NCI-H128 (cell line): ENCODE results near the gene HEATR1.
"Not testable (repeated sequence)": the region's sequence is repeated elsewhere in the genome, so short reads cannot be mapped to it uniquely, and the experiment has no call there.

Experiments
- DNase-seq: peaks from one replicate; lab custom pipeline; 2025; ENCODE audit not compliant: unreplicated experiment; lab: John Stamatoyannopoulos, UW

Gene HEATR1, protein sequence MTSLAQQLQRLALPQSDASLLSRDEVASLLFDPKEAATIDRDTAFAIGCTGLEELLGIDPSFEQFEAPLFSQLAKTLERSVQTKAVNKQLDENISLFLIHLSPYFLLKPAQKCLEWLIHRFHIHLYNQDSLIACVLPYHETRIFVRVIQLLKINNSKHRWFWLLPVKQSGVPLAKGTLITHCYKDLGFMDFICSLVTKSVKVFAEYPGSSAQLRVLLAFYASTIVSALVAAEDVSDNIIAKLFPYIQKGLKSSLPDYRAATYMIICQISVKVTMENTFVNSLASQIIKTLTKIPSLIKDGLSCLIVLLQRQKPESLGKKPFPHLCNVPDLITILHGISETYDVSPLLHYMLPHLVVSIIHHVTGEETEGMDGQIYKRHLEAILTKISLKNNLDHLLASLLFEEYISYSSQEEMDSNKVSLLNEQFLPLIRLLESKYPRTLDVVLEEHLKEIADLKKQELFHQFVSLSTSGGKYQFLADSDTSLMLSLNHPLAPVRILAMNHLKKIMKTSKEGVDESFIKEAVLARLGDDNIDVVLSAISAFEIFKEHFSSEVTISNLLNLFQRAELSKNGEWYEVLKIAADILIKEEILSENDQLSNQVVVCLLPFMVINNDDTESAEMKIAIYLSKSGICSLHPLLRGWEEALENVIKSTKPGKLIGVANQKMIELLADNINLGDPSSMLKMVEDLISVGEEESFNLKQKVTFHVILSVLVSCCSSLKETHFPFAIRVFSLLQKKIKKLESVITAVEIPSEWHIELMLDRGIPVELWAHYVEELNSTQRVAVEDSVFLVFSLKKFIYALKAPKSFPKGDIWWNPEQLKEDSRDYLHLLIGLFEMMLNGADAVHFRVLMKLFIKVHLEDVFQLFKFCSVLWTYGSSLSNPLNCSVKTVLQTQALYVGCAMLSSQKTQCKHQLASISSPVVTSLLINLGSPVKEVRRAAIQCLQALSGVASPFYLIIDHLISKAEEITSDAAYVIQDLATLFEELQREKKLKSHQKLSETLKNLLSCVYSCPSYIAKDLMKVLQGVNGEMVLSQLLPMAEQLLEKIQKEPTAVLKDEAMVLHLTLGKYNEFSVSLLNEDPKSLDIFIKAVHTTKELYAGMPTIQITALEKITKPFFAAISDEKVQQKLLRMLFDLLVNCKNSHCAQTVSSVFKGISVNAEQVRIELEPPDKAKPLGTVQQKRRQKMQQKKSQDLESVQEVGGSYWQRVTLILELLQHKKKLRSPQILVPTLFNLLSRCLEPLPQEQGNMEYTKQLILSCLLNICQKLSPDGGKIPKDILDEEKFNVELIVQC (N-terminal part only)

DNA sequence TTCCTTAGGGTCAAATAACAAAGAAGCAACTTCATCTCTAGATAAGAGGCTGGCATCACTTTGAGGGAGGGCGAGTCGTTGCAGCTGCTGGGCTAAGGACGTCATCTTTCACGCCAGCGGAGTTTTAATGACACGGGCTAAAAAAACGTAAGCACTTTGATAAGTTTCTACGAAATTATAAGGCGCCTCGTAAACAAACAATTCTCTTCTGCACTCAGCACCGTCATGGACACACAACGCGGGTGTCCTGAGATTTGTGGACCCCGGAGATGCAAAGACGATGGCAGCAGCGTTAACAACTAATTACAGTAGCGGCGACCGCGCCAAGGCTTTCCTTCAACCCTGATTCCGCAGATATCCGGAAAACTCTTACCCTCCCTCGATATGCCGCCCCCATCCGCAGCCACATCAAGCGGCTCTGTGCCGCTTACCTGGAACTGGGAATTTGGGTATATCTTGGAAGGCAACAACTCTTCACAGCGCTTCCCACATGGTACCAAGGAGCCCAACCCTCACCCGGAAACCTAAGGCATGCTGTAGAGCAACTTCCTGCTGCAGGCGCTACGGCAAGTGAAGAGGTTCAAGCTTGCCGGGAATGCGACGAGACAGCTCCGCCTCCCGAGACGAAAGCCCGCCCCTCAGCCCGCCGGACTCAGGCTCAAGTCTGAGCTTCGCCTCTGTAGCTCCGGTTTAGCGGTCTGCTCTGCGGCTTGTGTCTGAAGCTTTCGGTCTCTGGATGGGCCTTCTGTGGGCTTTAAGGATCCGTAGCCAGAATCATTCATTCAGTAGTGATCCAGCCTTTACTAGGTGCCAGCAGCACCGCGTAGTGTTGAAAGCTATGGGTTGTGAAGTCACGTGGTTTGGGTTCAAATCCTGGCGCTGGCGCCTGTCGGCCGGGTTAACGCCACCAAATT is at the start of gene HEATR1:
TSS of gene HEATR1 (minus strand) at position 526 of the 914 bp plus-strand sequence. CDS start at position 105, 421 bp downstream.
- DNase-seq: peak; percentile 63

DNA sequence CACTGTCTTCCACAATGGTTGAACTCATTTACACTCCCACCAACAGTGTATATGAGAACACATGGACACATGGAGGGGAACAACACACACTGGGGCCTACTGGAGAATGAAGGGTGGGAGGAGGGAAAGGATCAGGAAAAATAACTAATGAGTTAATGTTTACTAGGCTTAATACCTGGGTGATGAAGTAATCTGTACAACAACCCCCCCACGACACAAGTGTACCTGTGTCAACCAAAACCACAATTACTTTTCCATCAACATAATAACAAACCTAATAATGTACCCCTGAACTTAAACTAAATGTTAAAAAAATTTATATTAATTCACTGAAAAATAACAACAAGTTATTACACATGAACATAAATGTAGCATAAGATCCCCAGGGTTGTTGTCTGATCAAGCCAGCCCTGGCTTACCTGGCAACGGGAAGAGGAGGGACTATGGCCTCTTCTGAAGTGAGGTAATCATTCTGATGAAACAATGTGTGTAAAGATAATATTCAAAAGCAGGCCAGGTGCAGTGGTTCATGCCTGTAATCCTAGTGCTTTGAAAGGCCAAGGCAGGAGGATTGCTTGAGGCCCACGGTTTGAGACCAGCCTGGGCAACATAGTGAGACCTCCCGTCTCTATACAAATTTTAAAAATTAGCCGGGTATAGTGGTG is 40.8 kb upstream of the HEATR1 start:
- DNase-seq: no peak

DNA sequence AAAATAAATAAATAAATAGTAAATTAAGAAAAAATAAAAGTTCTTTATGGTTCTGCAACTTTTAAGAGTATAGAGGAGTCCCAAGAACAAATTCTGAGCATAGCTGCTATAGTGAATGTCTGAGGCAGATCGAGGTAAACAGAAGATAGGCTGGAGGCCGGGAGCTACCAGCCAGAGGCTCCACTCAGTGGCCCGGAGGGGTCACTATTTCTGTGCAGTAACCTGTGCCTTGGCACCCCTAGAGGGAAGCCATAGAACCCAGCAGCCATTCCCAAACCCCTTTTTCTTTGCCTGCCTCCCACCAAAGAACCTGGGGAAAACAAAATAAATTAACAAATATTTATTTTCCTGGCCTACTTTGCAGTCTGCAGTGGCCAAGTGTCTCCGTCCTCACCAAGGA is 38.4 kb upstream of the HEATR1 start:
- DNase-seq: no peak

DNA sequence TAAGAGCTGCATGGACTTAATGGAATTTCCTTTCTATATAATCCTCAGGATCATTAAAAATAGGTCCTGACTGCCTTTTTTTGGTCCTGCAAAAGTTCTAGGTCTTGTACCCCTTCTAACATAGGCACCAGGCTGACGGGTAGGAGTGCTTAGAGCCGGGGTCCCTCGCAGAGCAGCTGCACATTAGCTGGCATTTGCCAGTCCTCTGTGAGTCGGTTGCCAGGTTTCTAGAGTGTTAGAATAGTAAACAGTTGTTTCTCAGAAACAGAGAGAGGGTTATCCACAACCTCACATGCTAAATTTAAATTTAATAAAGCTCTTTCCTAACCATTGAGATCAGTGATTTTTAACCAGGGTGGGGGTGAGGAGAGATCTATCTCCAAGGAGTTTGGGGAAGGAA is 35.4 kb upstream of the HEATR1 start:
- no peak for DNase-seq

DNA sequence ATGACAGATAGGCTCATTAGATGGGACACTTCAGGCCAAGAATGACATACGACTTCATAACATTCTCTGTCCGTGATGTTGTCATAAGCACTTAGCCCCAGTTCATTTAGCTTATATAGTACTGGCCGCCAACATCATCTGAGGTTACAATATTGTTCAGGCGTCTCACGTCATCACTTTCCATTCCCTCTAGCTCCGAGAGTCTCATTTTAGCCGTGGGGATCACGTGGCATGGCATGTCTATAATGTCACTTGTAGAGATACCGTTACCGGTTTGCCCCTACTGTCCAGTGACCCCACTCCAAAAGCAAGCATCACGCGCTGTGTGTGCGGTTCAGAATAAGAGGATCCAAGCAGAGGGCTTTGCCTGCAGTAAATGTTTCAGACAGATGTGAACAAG is 34.6 kb upstream of the HEATR1 start:
- DNase-seq: no peak

DNA sequence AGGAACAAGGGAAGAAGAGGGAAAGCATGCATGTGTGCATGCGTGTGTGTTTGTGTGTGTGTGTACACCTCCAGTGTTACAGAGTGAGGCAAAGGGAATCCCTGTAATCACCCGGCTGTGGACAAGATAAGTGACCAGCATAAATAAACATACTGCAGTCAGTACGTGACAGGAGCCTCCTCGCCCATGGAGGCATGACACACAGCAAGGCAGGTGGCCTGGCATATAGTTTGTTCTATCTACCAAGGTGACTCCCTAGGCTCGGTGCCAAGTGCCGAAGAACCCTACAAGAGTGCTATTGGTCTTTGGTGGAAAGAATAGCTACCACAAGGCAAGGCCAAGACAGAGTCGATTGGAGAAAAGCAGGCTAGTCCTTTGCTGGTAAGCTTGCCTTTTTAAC is 31.7 kb upstream of the HEATR1 start:
- no peak for DNase-seq

DNA sequence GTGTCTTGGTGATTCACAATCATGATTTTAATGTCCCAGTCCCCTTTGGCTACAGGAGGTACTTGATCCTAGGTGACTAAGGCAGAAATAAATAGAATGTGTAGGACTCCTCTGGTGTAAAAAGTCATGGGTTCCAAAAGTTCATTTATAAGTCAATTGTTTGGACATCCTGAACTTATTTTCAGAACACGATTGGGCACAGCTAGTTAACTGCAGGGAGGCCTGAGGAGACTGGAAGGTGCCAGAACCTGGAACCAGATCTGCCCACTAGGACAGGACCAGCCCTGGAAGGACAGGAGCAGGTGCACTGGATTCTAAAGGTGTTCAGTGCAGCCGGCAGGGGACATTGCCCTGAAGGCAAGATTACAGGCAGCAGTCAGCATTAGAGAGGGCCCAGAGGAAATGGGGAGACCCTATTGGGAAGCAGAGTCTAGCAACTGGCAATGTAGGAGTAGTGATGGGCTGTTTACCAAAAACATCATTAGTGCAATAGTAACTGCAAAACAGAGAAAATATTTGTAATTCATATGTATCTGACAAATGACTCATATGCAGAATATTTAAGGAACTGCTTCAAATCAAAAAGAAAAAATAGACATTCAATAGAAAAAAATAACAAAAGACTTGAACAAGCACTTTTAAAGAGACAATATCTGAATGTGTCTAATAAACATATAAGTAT is 23.6 kb upstream of the HEATR1 start:
- no peak for DNase-seq

DNA sequence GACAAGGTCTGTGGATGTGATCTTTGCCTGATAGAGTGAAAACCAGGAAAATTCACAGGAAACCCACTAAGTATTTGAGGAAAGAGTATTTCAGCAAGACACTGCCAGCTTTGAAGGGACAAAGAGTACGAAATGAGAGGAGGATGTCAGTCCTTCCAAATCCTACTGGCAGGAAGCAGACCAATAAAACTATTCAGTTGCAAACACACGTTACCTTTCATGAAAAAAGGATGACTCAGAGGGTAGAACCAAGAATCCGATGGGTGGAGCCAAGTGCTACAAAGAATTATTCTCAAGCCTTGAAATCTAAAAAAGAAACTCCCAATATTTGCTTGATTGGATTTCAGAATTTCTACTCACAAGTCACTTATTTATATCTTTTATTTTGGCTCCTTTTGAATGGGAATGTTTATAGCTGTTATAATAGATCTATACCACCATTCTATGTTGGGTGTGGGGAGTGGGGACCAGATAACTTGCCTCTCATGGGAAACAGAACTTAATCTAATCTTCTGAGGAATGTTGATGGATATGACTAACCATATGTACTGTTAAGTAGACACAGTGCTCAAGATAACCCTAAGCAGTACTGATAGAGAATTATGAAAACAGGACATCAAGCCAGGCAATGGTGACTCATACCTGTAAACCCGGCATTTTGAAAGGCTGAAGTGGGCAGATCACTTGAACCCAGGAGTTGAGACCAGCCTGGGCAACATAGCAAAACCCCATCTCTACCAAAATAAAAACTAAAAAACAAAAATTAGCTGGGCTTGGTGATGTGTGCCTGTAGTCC is 19.3 kb upstream of the HEATR1 start:
- no peak for DNase-seq

DNA sequence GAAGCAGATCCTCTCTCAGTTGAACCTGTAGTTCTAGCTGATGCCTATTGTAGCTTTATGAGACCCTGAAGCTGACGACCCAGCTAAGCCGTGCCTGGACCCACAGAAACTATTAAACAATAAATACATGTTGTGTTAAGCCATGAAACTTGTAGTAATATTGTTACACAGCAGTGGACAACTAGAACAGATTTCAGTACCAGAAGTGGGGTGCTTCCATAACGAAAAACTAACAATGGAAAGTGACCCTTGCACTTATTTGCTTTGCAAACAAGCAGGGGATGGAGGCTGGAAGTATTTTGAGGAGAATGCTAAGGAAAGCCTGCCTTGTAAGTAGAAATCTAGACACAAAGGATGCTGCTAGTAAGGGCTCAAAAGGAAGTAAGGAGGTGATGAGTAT is 18.1 kb upstream of the HEATR1 start:
- no peak for DNase-seq

DNA sequence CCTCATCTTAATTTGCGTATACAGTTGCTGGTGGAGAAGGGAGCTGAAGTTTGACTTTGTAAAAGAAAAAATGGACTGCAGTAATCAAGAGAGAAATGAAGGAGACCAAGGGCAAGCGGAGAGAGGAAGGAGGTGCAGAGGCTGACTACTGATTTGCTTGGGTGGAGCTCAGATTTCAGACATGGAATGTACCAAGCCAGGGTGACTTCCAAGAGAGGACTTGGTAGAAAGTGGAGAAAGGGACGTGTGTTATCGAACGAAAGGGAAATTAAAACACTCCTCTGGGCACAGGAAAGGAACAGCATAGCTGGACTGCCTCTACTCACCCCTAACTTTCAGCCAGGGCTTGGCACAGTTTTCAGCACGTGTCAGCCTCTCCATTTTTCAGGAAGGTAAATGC is 15.1 kb upstream of the HEATR1 start:
- DNase-seq: no peak

DNA sequence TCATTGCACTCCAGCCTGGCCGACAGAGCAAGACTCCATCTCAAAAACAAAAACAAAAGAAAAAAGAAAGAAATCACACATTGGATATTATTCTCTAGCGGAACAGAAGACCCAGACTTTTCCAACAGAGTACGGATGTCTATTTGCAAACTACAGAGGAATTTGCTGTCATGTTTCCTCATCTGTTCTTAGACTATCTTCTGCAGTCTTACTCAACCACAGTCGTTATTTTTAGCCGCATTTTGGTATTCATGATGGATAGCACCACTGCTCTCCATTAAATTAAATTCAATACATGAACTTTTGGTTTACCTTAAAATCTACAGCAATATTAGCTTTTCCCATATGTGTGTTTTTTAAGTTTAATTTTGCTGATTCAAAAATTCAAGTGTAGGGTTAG is 14.2 kb upstream of the HEATR1 start:
- no peak for DNase-seq

DNA sequence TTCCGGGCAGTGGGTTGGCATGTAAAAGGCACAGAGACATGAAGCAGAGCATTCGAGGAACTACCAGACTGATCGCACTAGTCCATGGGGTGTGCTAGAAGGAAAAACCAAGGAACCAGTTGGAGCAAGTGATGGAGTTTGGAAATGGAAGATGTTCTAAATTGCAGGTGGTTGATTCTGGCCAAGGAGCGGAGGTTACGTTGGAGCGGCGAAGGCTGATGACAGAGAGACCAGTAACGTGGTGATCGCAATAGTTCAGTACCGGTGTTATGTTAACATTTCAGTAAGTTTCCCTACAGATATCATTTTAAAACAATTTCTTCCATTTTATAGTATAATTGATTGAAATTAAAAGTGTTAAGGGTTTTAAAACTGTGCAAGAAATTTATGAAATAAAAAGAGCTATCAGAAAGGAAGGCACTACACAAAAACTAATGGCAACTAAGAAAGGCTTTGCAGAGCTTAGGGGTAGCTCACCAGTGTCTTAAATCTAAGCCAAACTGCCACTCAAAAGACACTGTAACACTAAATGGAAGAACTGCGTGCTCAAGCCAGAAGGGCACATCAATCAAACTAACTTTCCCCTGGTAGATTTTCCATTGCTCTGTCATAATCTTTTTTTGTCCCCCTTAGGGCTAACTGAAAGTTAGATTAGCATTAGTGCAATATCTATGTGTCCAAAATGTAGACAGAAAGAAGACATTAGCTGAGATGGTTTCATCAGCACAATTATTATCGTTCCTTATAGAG is 11.3 kb upstream of the HEATR1 start:
- no peak for DNase-seq

DNA sequence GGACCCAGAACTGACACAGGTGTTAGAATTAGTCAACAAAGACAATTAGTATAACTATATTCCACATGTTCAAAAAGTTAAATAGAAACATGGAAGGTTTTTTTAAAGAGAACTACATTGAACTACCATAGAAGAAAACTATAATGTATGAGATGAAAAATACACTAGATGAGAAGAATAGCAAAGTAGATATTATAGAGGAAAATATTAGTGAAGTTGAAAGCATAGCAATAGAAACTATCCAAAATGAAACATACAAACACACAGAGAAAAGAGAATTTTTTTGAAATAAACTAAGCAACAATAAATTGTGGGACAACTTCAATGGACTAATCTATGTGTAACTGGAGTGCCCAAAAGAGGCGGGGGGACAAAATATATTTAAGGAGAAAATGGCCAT is 8.0 kb upstream of the HEATR1 start:
- no peak for DNase-seq

DNA sequence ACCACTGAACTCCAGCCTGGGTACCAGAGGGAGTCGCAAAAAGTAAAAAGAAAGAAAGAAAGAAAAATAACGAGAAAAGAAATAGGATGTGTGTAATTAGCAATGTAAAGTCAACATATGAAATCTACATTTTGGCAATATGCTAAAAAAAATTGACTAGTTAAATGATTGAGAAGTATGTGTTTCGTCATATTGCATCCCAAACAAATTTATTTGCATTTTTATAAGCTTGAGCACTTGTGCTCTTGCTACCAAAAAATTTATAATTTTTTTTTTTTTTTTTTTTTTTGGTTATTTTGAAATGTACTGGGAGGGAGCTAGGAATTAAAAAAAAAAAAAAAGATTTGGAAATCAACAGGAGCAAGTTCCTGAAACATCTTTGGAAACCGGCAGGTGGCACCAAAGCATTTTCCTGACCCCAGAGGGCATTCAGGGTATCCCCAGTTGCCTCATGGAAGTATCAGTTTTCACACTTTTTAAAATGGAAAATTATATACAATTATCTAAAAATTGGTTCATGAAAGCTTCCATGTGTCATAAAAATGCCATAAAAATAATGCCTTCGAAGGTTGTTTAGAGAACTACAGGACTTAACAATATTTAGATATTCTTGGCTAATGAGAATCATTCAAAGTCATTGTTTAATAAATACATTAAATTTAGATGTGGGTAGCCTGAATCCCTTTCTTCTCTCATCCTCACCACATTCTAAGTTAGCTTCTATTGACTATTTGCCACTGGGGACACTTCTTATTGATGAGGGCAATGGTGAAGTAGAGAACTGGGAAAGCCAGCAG is 4.8 kb upstream of the HEATR1 start:
- DNase-seq: no peak

DNA sequence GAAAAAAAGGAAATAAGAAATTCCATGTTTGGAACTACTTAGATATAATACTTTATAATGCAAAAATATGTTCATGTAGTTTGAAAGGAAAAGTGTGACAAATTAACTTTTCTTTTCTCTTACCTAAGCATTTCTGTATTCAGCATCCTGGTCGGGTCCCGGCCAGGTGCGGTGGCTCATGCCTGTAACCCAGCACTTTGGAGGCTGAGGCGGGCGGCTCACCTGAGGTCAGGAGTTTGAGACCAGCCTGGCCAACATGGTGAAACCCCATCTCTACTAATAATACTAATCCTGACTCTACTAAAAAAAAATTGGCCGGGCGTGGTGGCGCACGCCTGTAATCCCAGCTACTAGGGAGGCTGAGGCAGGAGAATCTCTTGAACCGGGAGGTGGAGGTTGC is 3.3 kb upstream of the HEATR1 start:
- not testable (repeated sequence) for DNase-seq

DNA sequence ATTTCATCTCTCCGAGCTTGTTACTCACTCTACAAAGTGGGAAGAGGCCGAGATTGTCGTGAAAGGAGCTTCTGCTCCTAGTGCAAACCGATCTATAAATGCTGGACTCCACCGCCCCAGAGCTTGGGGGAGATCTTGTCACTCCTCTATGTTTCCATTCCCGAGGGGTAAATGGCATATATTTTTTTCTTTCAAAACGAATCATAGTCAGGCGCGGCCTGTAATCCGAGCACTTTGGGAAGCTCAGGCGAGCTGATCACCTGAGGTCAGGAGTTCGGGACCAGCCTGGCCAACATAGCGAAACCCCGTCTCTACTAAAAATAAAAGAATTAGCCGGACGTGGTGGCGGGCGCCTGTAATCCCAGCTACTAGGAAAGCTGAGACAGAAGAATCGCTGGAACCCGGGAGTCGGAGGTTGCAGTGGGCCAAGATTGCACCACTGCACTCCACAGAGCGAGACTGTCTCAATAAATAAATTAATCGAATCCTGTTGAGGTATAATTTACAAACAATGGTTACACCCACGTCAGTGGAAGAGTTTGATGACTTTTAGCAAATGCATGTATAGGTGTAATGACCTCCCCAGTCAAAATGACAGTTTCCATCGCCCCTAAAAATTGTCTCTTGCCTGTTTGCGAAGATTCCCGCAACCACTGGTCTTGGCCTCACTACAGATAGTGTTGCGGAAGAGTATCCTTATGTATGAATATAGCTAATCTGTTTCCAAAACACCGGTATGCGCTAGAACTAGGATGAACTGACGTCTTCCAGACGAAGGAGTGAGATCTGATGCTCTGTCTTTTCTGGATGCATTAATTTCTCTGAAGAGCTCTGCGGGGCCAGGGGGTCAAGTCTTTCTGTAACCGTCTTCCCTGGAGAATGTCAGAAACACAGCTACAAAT is 840 bp upstream of the HEATR1 start:
- DNase-seq: no peak
